ENCODE results near the gene NKX6-1. TPM values are rescaled to one million over a fixed set of nuclear protein-coding genes. Genes with fewer than 3 reads are reported as not detected.

Gene NKX6-1
- total RNA-seq, 1 donor from 2014 or later, result 14.9 TPM

DNA sequence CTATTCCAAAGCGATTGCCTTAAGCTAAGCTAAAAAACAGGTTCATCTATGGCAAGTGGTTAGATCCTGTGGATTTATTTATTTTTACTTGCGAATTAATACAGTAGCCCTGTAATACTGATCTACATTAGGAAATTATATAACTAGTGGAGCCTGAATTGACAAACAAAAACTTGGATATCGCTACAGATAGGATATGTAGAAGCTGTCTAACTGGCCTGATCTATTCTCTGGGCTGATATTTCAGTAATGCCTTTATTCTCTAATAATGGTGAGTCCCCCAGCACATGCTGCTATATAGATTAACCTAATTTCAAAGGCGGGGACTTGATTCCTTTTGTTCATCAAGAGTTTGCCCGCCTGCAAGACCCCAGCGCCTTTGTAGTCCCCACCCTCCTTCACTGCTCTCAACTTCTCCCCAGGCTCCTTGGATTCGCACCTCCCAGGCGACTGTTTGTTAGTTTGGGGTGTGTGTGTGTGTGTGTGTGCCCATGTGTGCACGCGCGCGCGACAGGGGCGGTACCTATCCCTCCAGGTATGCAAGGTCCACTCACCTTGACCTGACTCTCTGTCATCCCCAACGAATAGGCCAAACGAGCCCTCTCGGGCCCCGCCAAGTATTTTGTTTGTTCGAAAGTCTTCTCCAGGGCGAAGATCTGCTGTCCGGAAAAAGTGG is 3.8 kb downstream of the NKX6-1 start:
- Mint-ChIP-seq H3K4me1 (ENCODE audit: unreplicated experiment) (peaks cover 30% of the 10 kb centered on the region), H3K36me3 (peaks cover 10% of the 10 kb centered on the region), H3K9me3 (no peaks in the 10 kb centered on the region), H3K27ac (peak overlapping the region; percentile 78), H3K27me3 (peaks cover 93% of the 10 kb centered on the region), H3K4me3 (peak overlapping the region; percentile 83)
- TF ChIP-seq, protein P1, sequence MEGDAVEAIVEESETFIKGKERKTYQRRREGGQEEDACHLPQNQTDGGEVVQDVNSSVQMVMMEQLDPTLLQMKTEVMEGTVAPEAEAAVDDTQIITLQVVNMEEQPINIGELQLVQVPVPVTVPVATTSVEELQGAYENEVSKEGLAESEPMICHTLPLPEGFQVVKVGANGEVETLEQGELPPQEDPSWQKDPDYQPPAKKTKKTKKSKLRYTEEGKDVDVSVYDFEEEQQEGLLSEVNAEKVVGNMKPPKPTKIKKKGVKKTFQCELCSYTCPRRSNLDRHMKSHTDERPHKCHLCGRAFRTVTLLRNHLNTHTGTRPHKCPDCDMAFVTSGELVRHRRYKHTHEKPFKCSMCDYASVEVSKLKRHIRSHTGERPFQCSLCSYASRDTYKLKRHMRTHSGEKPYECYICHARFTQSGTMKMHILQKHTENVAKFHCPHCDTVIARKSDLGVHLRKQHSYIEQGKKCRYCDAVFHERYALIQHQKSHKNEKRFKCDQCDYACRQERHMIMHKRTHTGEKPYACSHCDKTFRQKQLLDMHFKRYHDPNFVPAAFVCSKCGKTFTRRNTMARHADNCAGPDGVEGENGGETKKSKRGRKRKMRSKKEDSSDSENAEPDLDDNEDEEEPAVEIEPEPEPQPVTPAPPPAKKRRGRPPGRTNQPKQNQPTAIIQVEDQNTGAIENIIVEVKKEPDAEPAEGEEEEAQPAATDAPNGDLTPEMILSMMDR (conservative IDR thresholded peaks at IDR 0.05), result no peak
- DNase-seq (ENCODE audit: extremely low spot score, unreplicated experiment), result no peak

DNA sequence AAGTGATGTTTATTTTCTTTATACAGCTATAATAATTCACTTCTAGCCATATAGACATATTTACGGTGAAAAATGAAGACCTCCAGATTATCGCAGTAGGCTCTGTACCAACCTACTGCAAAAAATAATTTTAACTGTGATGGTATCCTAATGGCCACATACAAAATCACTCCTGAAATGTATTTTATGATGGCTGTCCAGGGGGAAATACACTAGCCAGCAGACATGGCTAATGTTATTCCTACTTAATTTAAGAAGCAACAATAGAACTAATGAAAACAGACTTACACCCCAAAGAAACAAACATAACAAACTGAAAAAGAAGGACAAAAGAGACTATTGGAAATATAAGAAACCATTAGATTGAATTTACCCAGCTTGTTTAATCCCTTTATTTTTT is 4.6 kb downstream of the NKX6-1 start:
- H3K4me3 Mint-ChIP-seq, result peak overlapping the region; percentile 64
- peaks cover 93% of the 10 kb centered on the region for H3K27me3 Mint-ChIP-seq
- no peaks in the 10 kb centered on the region for H3K9me3 Mint-ChIP-seq
- H3K4me1 Mint-ChIP-seq (ENCODE audit: unreplicated experiment), result peaks cover 26% of the 10 kb centered on the region
- peaks cover 8% of the 10 kb centered on the region for H3K36me3 Mint-ChIP-seq
- TF ChIP-seq, protein P1 (conservative IDR thresholded peaks at IDR 0.05), result no peak
- DNase-seq (ENCODE audit: extremely low spot score, unreplicated experiment), result no peak
- H3K27ac Mint-ChIP-seq, result no peak overlapping the region

DNA sequence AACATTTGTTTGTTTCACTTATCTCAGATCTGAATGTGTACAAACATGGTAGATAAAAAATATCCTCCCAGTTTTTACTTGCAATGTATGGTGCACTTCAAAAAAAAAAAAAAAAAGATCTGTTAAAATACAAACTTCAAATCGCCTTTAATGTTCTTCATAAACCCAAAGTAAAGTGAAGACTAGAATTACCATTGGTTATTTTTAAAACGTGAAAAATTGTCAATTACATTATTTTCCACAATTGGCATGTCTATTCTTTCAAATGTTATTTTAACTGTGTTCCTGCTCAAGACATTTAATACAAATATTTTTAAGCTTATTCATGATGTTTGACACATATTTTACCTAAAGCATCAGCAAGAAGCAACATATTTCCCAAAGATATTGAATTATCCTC is 5.0 kb downstream of the NKX6-1 start:
- peak overlapping the region; percentile 86 for H3K4me3 Mint-ChIP-seq
- H3K4me1 Mint-ChIP-seq (ENCODE audit: unreplicated experiment), result peaks cover 26% of the 10 kb centered on the region

DNA sequence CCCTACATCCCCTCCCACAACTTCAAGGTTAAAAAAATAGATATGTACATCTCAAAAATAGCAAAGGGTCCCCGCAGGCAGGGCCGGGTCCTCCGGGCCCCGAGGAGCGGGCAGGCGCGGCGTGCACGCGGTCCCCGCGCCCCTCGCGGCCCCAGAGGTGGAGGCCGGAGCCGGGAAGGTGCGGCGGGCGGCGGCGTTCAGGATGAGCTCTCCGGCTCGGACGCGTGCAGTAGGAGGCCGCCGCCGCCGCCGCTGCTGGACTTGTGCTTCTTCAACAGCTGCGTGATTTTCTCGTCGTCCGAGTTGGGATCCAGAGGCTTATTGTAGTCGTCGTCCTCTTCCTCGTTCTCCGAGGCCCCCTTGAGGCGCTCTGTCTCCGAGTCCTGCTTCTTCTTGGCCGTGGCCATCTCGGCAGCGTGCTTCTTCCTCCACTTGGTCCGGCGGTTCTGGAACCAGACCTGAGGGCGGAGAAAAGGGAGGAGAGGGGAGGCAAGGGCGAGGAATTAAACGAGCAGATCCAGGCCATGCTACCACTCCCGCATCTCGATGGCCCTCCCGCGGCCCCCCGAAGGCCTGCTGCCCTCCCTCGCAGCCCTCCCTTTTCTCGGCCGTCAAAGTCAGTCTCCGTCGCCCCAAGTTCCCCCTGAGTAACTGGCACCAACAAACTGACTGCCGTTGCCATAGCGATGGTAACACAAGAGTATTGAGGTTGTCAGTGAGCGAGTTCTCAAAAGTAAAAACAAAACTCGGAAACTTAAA is 5.8 kb downstream of the NKX6-1 start:
- peaks cover 22% of the 10 kb centered on the region for H3K4me1 Mint-ChIP-seq (ENCODE audit: unreplicated experiment)
- DNase-seq (ENCODE audit: extremely low spot score, unreplicated experiment), result peak; percentile 70
- H3K36me3 Mint-ChIP-seq, result peaks cover 8% of the 10 kb centered on the region
- H3K27ac Mint-ChIP-seq, result peak overlapping the region; percentile 55
- TF ChIP-seq, protein P1 (conservative IDR thresholded peaks at IDR 0.05), result peak; percentile 41
- H3K27me3 Mint-ChIP-seq, result peaks cover 93% of the 10 kb centered on the region
- no peaks in the 10 kb centered on the region for H3K9me3 Mint-ChIP-seq
- H3K4me3 Mint-ChIP-seq, result peak overlapping the region; percentile 86

More for the DNA sequence above, 5.0 kb downstream of the NKX6-1 start:
- no peak overlapping the region for H3K27ac Mint-ChIP-seq
- no peaks in the 10 kb centered on the region for H3K9me3 Mint-ChIP-seq
- peaks cover 93% of the 10 kb centered on the region for H3K27me3 Mint-ChIP-seq
- H3K36me3 Mint-ChIP-seq, result peaks cover 8% of the 10 kb centered on the region
- TF ChIP-seq, protein P1 (conservative IDR thresholded peaks at IDR 0.05), result no peak
- DNase-seq (ENCODE audit: extremely low spot score, unreplicated experiment), result no peak

DNA sequence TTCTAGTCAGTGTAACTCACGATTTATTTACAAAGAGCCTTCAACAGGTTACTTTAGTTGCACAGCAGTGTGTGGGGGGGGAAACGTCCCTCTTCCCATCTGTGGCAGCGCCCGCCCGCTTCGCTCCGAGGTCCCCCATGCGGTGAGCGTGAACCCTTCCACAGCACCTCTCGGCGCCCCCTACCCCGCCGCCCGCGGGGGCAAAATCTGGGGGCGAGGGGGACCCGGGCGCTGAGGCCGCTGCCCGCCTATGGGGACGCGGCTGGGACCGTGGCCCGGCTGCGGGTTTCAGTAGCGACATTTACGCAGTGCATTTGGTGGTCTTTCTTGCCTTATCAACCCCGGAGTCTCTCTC is 6.4 kb downstream of the NKX6-1 start:
- TF ChIP-seq, protein P1 (conservative IDR thresholded peaks at IDR 0.05), result no peak
- H3K4me1 Mint-ChIP-seq (ENCODE audit: unreplicated experiment), result peaks cover 22% of the 10 kb centered on the region
- no peak overlapping the region for H3K27ac Mint-ChIP-seq
- no peaks in the 10 kb centered on the region for H3K9me3 Mint-ChIP-seq
- peaks cover 8% of the 10 kb centered on the region for H3K36me3 Mint-ChIP-seq
- peak overlapping the region; percentile 78 for H3K4me3 Mint-ChIP-seq
- DNase-seq (ENCODE audit: extremely low spot score, unreplicated experiment), result no peak
- H3K27me3 Mint-ChIP-seq, result peaks cover 96% of the 10 kb centered on the region
